K562 (cell line): ENCODE measurements around the gene SLC16A6. TPM values are rescaled to one million over a fixed set of nuclear protein-coding genes. Genes with fewer than 3 reads are reported as not detected.
"Not testable (repeated sequence)": the region's sequence is repeated elsewhere in the genome, so short reads cannot be mapped to it uniquely, and the experiment has no call there.

Source experiments
- ATAC-seq: fragments of 200-7000 bp; cut with Tn5 transposase; 3 replicates; pipeline ENCODE4 v1.9.1; 2020; ENCODE audit warnings: moderate library complexity
- BruUV-seq: library from RNA; stranded (reverse); fragments of 400-500 nt; replicated peaks from 2 replicates; lab custom pipeline; 2021; lab: Mats Ljungman, UMichigan
- CTCF ChIA-PET: fragments of 300-600 bp; formaldehyde crosslinking; extraction: SDS; loops from one replicate; lab custom pipeline; 2021; ENCODE audit warnings: low intra/inter-chr PET ratio; lab: Yijun Ruan, JAX
- POLR2A ChIA-PET: fragments of 300-600, 350-650 bp; sonication (Branson Sonifier 250); formaldehyde crosslinking; extraction: SDS; loops from one replicate; lab custom pipeline; 2021; ENCODE audit warnings: antibody characterized with exemption, inconsistent platforms; lab: Yijun Ruan, JAX
- DNase-seq, 4 experiments: peaks; one replicate each; pipeline versions ENCODE4 v3.0.0 to v3.0.0-alpha.2; 2011 to 2018; ENCODE audit warnings: low spot score in 3 of 4, mixed read lengths in 3 of 4; ENCODE audit errors: extremely low read depth in 1 of 4
- FAIRE-seq: peaks from 2 replicates; lab custom pipeline; 2011; peaks lifted over from hg19 to GRCh38; lab: Jason Lieb, UNC
- H2AFZ ChIP-seq: 2 replicates; pipeline ENCODE4 v1.6.0; 2011; ENCODE audit warnings: low read depth, low read length, control low read depth, inconsistent platforms
- H3K27ac ChIP-seq: fragments of 200-600 bp; 3 replicates; pipeline ENCODE4 v1.8.0; 2011; ENCODE audit warnings: low read depth, mild to moderate bottlenecking, control low read depth, inconsistent platforms, low read length, moderate library complexity, mixed read lengths; ENCODE audit errors: extremely low read depth
- H3K27me3 ChIP-seq, 2 experiments: fragments of 300-600 bp in 1 of 2; 2 replicates in 1 of 2; 3 replicates in 1 of 2; pipeline versions ENCODE4 v1.6.0 to v1.8.0; 2011; ENCODE audit warnings: inconsistent platforms in 2 of 2, low read length in 2 of 2, mild to moderate bottlenecking in 1 of 2, mixed read lengths in 1 of 2, moderate library complexity in 1 of 2; ENCODE audit not compliant: control insufficient read depth in 2 of 2, insufficient read depth in 2 of 2
- H3K36me3 ChIP-seq: fragments of 300-600 bp; 3 replicates; pipeline ENCODE4 v1.8.0; 2011; ENCODE audit warnings: mild to moderate bottlenecking, low read length, inconsistent platforms; ENCODE audit not compliant: control insufficient read depth, insufficient read depth
- H3K4me1 ChIP-seq, 2 experiments: fragments of 200-600 bp in 1 of 2; replicated peaks in 1 of 2; 2 replicates in 1 of 2; 3 replicates in 1 of 2; pipeline versions ENCODE4 v1.5.1 to v1.8.0; 2011; ENCODE audit warnings: inconsistent platforms in 2 of 2, low read length in 2 of 2, mild to moderate bottlenecking in 1 of 2, mixed read lengths in 1 of 2, moderate library complexity in 1 of 2; ENCODE audit not compliant: control insufficient read depth in 2 of 2, insufficient read depth in 2 of 2
- H3K4me2 ChIP-seq: 2 replicates; pipeline ENCODE4 v1.6.1; 2011; ENCODE audit warnings: low read length, control low read depth, inconsistent platforms, mixed read lengths; ENCODE audit not compliant: insufficient read depth
- H3K4me3 ChIP-seq: fragments of 200-600 bp; sonication (generic), shearing (Covaris generic); 2 replicates; pipeline ENCODE4 v1.5.1; 2016; ENCODE audit warnings: control low read depth, inconsistent platforms
- H3K79me2 ChIP-seq: fragments of 200-600 bp; 3 replicates; pipeline ENCODE4 v1.8.0; 2011; ENCODE audit warnings: low read length, inconsistent platforms; ENCODE audit not compliant: control insufficient read depth, insufficient read depth
- H3K9ac ChIP-seq, 2 experiments: 2 replicates each; pipeline versions ENCODE4 v1.6.0 to v1.6.1; 2011; ENCODE audit warnings: low read depth in 2 of 2, low read length in 2 of 2, control low read depth in 1 of 2, inconsistent platforms in 1 of 2, mild to moderate bottlenecking in 1 of 2, mixed read lengths in 1 of 2; ENCODE audit not compliant: insufficient read depth in 1 of 2
- H3K9me1 ChIP-seq: one replicate; pipeline ENCODE4 v1.6.0; 2011; ENCODE audit warnings: inconsistent platforms, mild to moderate bottlenecking, low read length, moderate library complexity; ENCODE audit not compliant: control insufficient read depth, insufficient read depth
- H3K9me3 ChIP-seq: replicated peaks from 2 replicates; pipeline ENCODE4 v1.5.1; 2011; ENCODE audit warnings: low read depth, low read length, inconsistent platforms; ENCODE audit not compliant: control insufficient read depth, insufficient read depth
- H4K20me1 ChIP-seq: replicated peaks from 2 replicates; pipeline ENCODE4 v1.6.1; 2011; ENCODE audit warnings: low read length, inconsistent platforms, mixed read lengths; ENCODE audit not compliant: control insufficient read depth, insufficient read depth
- CEBPB ChIP-seq: fragments of 450-650 bp; IDR thresholded peaks from 2 replicates; pipeline ENCODE4 v1.6.1; 2016; ENCODE audit warnings: missing genetic modification characterization, missing compliant biosample characterization
- FOSL1 ChIP-seq: fragments of 200-800 bp; sonication (Bioruptor generic); conservative IDR thresholded peaks from 2 replicates; pipeline ENCODE4 v1.6.1; 2016; ENCODE audit warnings: missing genetic modification characterization, missing compliant biosample characterization
- WGBS: fragments of 100-300 bp; shearing (Covaris generic); methylation state at CpG from one replicate; pipeline ENCODE4 v1.1.6; 2016; ENCODE audit warnings: low coverage, mixed read lengths; ENCODE audit not compliant: insufficient coverage; ENCODE audit errors: missing lambda C conversion rate; 5-methylcytosine and 5-hydroxymethylcytosine counted together
- in situ Hi-C: fragments of 300-500 bp; cut with MboI; formaldehyde crosslinking; loops from 4 replicates; pipeline ENCODE4 v1.15.0; 2018; ENCODE audit warnings: inconsistent platforms, mixed read lengths
- intact Hi-C: fragments of 100-400 bp; cut with micrococcal nuclease; formaldehyde crosslinking; loops from 2 replicates; pipeline ENCODE4 v1.14.2; 2022
- polyA plus RNA-seq, 8 experiments: library from polyadenylated mRNA; depleted of rRNA in 4 of 8; stranded (reverse) in 5 of 8; unstranded in 3 of 8; fragments of >200 nt; fragmentation: Nextera tagmentation in 2 of 8; fragmentation: Illumina TruSeq in 1 of 8; extraction: Ambion mirVana in 2 of 8; extraction: Trizol in 1 of 8; gene quantifications; 2 replicates each; pipeline versions ENCODE4 v1.2.1 to v1.2.3, GENCODE V29; 2011 to 2014; ENCODE audit warnings: inconsistent platforms in 1 of 8, missing spikeins in 1 of 8
- total RNA-seq, 7 experiments: library from RNA; depleted of rRNA in 6 of 7; stranded (reverse); fragments of >200 nt in 6 of 7; fragmentation: Illumina TruSeq in 2 of 7; extraction: Trizol in 2 of 7; gene quantifications; 2 replicates each; pipeline versions ENCODE4 v1.2.1 to v1.2.3, GENCODE V29; 2011 to 2021; ENCODE audit warnings: low replicate concordance in 1 of 7

The SLC16A6 gene
- total and polyA plus RNA-seq, 9 of the 15 experiments (the other 6 are each of a cell fraction or from before 2014, with no cell fraction given) = 0.05 to 0.31 (median 0.15) TPM

DNA sequence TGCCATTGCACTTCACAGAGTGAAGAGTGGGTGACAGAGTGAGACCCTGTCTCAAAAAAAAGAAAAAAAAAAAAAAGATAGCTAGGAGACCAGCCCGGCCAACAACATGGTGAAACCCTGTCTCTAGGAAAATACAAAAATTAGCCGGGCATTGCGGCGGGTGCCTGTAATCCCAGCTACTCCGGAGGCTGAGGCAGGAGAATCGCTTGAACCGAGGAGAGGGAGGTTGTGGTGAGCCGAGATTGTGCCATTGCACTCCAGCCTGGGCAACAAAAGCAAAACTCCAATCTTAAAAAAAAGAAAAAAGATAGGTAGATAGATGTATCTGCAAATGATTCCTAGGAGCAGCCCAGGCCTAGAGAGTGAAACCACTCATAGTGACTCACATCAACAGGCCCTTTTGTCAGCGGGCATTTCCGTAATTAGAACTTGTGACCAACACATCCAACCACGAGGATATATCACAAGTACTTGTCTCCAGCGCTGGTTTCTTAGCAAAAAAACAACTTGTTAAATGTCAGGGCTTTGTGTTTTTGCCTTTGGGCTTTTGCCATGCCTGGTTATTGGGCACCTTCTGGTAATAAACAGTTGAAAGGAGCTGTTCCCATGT, 56.1 kb downstream of the SLC16A6 start:
- CTCF ChIA-PET, BruUV-seq, H3K36me3 ChIP-seq, POLR2A ChIA-PET, DNase-seq, H4K20me1 ChIP-seq, H3K27me3 ChIP-seq, intact Hi-C loops, H3K27ac ChIP-seq, ATAC-seq, H3K79me2 ChIP-seq, H3K9ac ChIP-seq, H2AFZ ChIP-seq, H3K4me2 ChIP-seq, H3K9me3 ChIP-seq, H3K4me3 ChIP-seq, H3K9me1 ChIP-seq, H3K4me1 ChIP-seq, in situ Hi-C loops: not testable (repeated sequence)
- peak; percentile 56; the same call in 1 of the 2 replicates for TF ChIP-seq FOSL1 (tag)
- peak; percentile 29 for FAIRE-seq
- WGBS = 38% methylated on average over 12 of the region's 12 CpGs

DNA sequence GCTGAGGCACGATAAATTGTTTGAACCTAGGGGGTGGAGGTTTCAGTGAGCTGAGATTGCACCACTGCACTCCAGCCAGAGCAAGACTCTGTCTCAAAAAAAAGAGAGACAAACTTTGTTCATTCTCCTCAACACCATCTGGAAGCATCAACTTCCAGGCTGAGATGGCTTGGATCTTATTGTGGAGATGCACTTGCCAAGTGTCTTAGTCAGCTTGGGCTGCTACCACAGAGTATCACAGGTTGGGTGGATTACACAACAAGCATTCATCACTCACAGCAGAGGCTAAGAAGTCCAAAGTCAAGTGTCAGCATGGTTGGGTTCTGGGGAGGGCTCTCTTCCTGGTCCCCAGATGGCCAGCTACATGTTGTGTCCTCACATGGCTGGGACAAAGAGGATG, 58.2 kb downstream of the SLC16A6 start:
- H3K27ac ChIP-seq, BruUV-seq, H3K4me1 ChIP-seq, H3K4me2 ChIP-seq, H3K27me3 ChIP-seq, H3K9me3 ChIP-seq, H3K79me2 ChIP-seq, H3K9me1 ChIP-seq, H2AFZ ChIP-seq, in situ Hi-C loops, DNase-seq, H3K9ac ChIP-seq, H4K20me1 ChIP-seq, CTCF ChIA-PET, H3K4me3 ChIP-seq, intact Hi-C loops, H3K36me3 ChIP-seq, ATAC-seq: not testable (repeated sequence)
- WGBS = 0% methylated on average over 1 of the region's 1 CpG
- peak; percentile 60 for FAIRE-seq
- TF ChIP-seq CEBPB (tag) = 0 out of 2 replicates have a peak, but pooled peaks have one; percentile 20
- POLR2A ChIA-PET = interaction anchor here (0.7 kb wide), 1 partner anchor 399 kb away, joined by 3 read pairs; no protein-coding TSS in a partner anchor
